CD4-positive, alpha-beta T cell treated with Interleukin-6 for 4 hours (primary cell): ENCODE results near the gene ASAP2.
"Not testable (repeated sequence)": the region's sequence is repeated elsewhere in the genome, so short reads cannot be mapped to it uniquely, and the experiment has no call there.

Source experiments
- DNase-seq: peaks from one replicate; pipeline ENCODE4 v3.0.0-alpha.2; 2020; ENCODE audit warnings: mixed read lengths

Gene ASAP2

GRCh38 chr2:9212661-9213411 lies 6.2 kb downstream of the ASAP2 start:
- DNase-seq = no peak

- no peak for DNase-seq
Measured at GRCh38 chr2:9213477-9214051, 7.0 kb downstream of the ASAP2 start.

- no peak for DNase-seq
Measured at GRCh38 chr2:9214873-9215272, 8.3 kb downstream of the ASAP2 start.

GRCh38 chr2:9215680-9216079 lies 9.1 kb downstream of the ASAP2 start:
- DNase-seq = peak; percentile 37

- DNase-seq = not testable (repeated sequence)
Measured at GRCh38 chr2:9216143-9216542, 9.5 kb downstream of the ASAP2 start.

- DNase-seq = no peak
Measured at GRCh38 chr2:9217838-9218770, 11.5 kb downstream of the ASAP2 start.

GRCh38 chr2:9219027-9219445 lies 12.4 kb downstream of the ASAP2 start:
- DNase-seq = no peak

GRCh38 chr2:9220201-9220600 lies 13.6 kb downstream of the ASAP2 start:
- DNase-seq = no peak

- no peak for DNase-seq
Measured at GRCh38 chr2:9221223-9221622, 14.6 kb downstream of the ASAP2 start.

GRCh38 chr2:9222239-9222892 lies 15.8 kb downstream of the ASAP2 start:
- DNase-seq = no peak

- no peak for DNase-seq
Measured at GRCh38 chr2:9222893-9223287, 16.3 kb downstream of the ASAP2 start.

- no peak for DNase-seq
Measured at GRCh38 chr2:9225806-9226205, 19.2 kb downstream of the ASAP2 start.

- no peak for DNase-seq
Measured at GRCh38 chr2:9226458-9227380, 20.1 kb downstream of the ASAP2 start.

GRCh38 chr2:9228088-9228751 lies 21.6 kb downstream of the ASAP2 start:
- DNase-seq = no peak

- DNase-seq = no peak
Measured at GRCh38 chr2:9228781-9229469, 22.3 kb downstream of the ASAP2 start.

GRCh38 chr2:9229470-9229820 lies 22.8 kb downstream of the ASAP2 start:
- DNase-seq = no peak

GRCh38 chr2:9230051-9230802 lies 23.6 kb downstream of the ASAP2 start:
- no peak for DNase-seq

GRCh38 chr2:9230881-9231280 lies 24.3 kb downstream of the ASAP2 start:
- no peak for DNase-seq

- no peak for DNase-seq
Measured at GRCh38 chr2:9231291-9232165, 24.9 kb downstream of the ASAP2 start.
